ENCODE data around the gene ST6GAL1. TPM values are rescaled to one million over a fixed set of nuclear protein-coding genes. Genes with fewer than 3 reads are reported as not detected.

ST6GAL1 gene
- polyA plus RNA-seq, 3 donors = 19.0 to 24.4 (median 20.5) TPM

GRCh38 chr3:187102073-187102634 is 171.8 kb downstream of the ST6GAL1 start:
- H3K4me1 Mint-ChIP-seq = peaks cover 16% of the 10 kb centered on the region
- Histone ChIP-seq H4K20me1 (ENCODE audit: insufficient read depth, low read length) (no peaks in the 10 kb centered on the region), H3K27me3 (ENCODE audit: control insufficient read depth in 2 of 2, insufficient read depth in 2 of 2, low read length in 2 of 2) (no peaks in the 10 kb centered on the region), H2AFZ (ENCODE audit: insufficient read depth, low read depth, low read length, poor library complexity, severe bottlenecking) (peak overlapping the region; percentile 56), H3K4me3 (replicated peaks in 1 of 3; ENCODE audit: low read depth in 2 of 3, low read length in 3 of 3) (peak overlapping the region; percentile 1 to 49 (median 35)), H3K27ac (ENCODE audit: low read depth in 1 of 2, low read length in 2 of 2) (no peak overlapping the region), H3K9me3 (replicated peaks in 1 of 2; ENCODE audit: control insufficient read depth in 1 of 2, insufficient read depth in 1 of 2, low read length in 2 of 2) (no peaks in the 10 kb centered on the region), H3K4me1 (ENCODE audit: control insufficient read depth in 1 of 2, insufficient read depth in 2 of 2, low read length in 2 of 2) (peaks cover 5 to 9% of the 10 kb centered on the region in 2 donors), H3K9ac (ENCODE audit: insufficient read depth, low read length, poor library complexity, severe bottlenecking) (no peak overlapping the region), H3K4me2 (replicated peaks; ENCODE audit: extremely low read depth, low read length, poor library complexity, severe bottlenecking) (peak overlapping the region; percentile 50), H3K79me2 (ENCODE audit: insufficient read depth, low read length) (no peaks in the 10 kb centered on the region), H3K36me3 (replicated peaks in 1 of 2; ENCODE audit: control insufficient read depth in 1 of 2, insufficient read depth in 2 of 2, low read length in 2 of 2) (no peaks in the 10 kb centered on the region)
- no peaks in the 10 kb centered on the region for H3K36me3 Mint-ChIP-seq
- H3K27me3 Mint-ChIP-seq (ENCODE audit: low read depth in 3 of 3) = peaks cover 0 to 1% (median 0%) of the 10 kb centered on the region in 3 donors
- H3K4me3 Mint-ChIP-seq = peak overlapping the region; percentile 72 to 93
- no peak for TF ChIP-seq CTCF (IDR thresholded peaks at IDR 0.05)
- peaks cover 3 to 14% (median 6%) of the 10 kb centered on the region in 7 donors for H3K9me3 Mint-ChIP-seq
- intact Hi-C loops (cut with micrococcal nuclease) = no loop called here
- DNase-seq = no peak
- H3K27ac Mint-ChIP-seq = peak overlapping the region in 3 of 7 donors; percentile 18 to 81 (median 30)
- no CpG with 5 or more reads among the region's 1 CpG for WGBS (ENCODE audit: insufficient coverage)

- no peaks in the 10 kb centered on the region for H3K36me3 ChIP-seq (replicated peaks in 1 of 2; ENCODE audit: control insufficient read depth in 1 of 2, insufficient read depth in 2 of 2, low read length in 2 of 2)
- H3K27ac Mint-ChIP-seq = no peak overlapping the region
- H4K20me1 ChIP-seq (ENCODE audit: insufficient read depth, low read length) = no peaks in the 10 kb centered on the region
- H2AFZ ChIP-seq (ENCODE audit: insufficient read depth, low read depth, low read length, poor library complexity, severe bottlenecking) = no peak overlapping the region
- H3K4me3 Mint-ChIP-seq = no peak overlapping the region
- H3K4me1 Mint-ChIP-seq = peaks cover 16% of the 10 kb centered on the region
- H3K79me2 ChIP-seq (ENCODE audit: insufficient read depth, low read length) = no peaks in the 10 kb centered on the region
- no peak overlapping the region for H3K27ac ChIP-seq (ENCODE audit: low read depth in 1 of 2, low read length in 2 of 2)
- no peak overlapping the region for H3K9ac ChIP-seq (ENCODE audit: insufficient read depth, low read length, poor library complexity, severe bottlenecking)
- H3K27me3 Mint-ChIP-seq (ENCODE audit: low read depth in 3 of 3) = peaks cover 0 to 1% (median 0%) of the 10 kb centered on the region in 3 donors
- H3K4me1 ChIP-seq (ENCODE audit: control insufficient read depth in 1 of 2, insufficient read depth in 2 of 2, low read length in 2 of 2) = peaks cover 5 to 9% of the 10 kb centered on the region in 2 donors
- no peak overlapping the region for H3K4me2 ChIP-seq (replicated peaks; ENCODE audit: extremely low read depth, low read length, poor library complexity, severe bottlenecking)
- H3K9me3 ChIP-seq (replicated peaks in 1 of 2; ENCODE audit: control insufficient read depth in 1 of 2, insufficient read depth in 1 of 2, low read length in 2 of 2) = no peaks in the 10 kb centered on the region
- DNase-seq = no peak
- H3K36me3 Mint-ChIP-seq = no peaks in the 10 kb centered on the region
- 100% methylated on average over 1 of the region's 5 CpGs for WGBS (ENCODE audit: insufficient coverage)
- H3K4me3 ChIP-seq (replicated peaks in 1 of 3; ENCODE audit: low read depth in 2 of 3, low read length in 3 of 3) = no peak overlapping the region
- no peaks in the 10 kb centered on the region for H3K27me3 ChIP-seq (ENCODE audit: control insufficient read depth in 2 of 2, insufficient read depth in 2 of 2, low read length in 2 of 2)
- no peak for TF ChIP-seq CTCF (IDR thresholded peaks at IDR 0.05)
- H3K9me3 Mint-ChIP-seq = peaks cover 0 to 10% (median 4%) of the 10 kb centered on the region in 7 donors
- intact Hi-C loops (cut with micrococcal nuclease) = no loop called here
Measured at GRCh38 chr3:187103251-187103650, 172.9 kb downstream of the ST6GAL1 start.
